K562 (cell line): Measurements from ENCODE around the gene ISM1. TPM values are rescaled to one million over a fixed set of nuclear protein-coding genes. Genes with fewer than 3 reads are reported as not detected.
A peak's percentile ranks its signal among the peaks of the same experiment; 100 is the strongest.

Experiments
- ATAC-seq: fragments of 200-7000 bp; cut with Tn5 transposase; 3 replicates; pipeline ENCODE4 v1.9.1; 2020; ENCODE audit warnings: moderate library complexity
- BruUV-seq: library from RNA; stranded (reverse); fragments of 400-500 nt; replicated peaks from 2 replicates; lab custom pipeline; 2021; lab: Mats Ljungman, UMichigan
- CTCF ChIA-PET: fragments of 300-600 bp; formaldehyde crosslinking; extraction: SDS; loops from one replicate; lab custom pipeline; 2021; ENCODE audit warnings: low intra/inter-chr PET ratio; lab: Yijun Ruan, JAX
- POLR2A ChIA-PET: fragments of 300-600, 350-650 bp; sonication (Branson Sonifier 250); formaldehyde crosslinking; extraction: SDS; loops from one replicate; lab custom pipeline; 2021; ENCODE audit warnings: antibody characterized with exemption, inconsistent platforms; lab: Yijun Ruan, JAX
- DNase-seq, 4 experiments: peaks; one replicate each; pipeline versions ENCODE4 v3.0.0 to v3.0.0-alpha.2; 2011 to 2018; ENCODE audit warnings: low spot score in 3 of 4, mixed read lengths in 3 of 4; ENCODE audit errors: extremely low read depth in 1 of 4
- FAIRE-seq: peaks from 2 replicates; lab custom pipeline; 2011; peaks lifted over from hg19 to GRCh38; lab: Jason Lieb, UNC
- H2AFZ ChIP-seq: 2 replicates; pipeline ENCODE4 v1.6.0; 2011; ENCODE audit warnings: low read depth, low read length, control low read depth, inconsistent platforms
- H3K27ac ChIP-seq: fragments of 200-600 bp; 3 replicates; pipeline ENCODE4 v1.8.0; 2011; ENCODE audit warnings: low read depth, mild to moderate bottlenecking, control low read depth, inconsistent platforms, low read length, moderate library complexity, mixed read lengths; ENCODE audit errors: extremely low read depth
- H3K27me3 ChIP-seq, 2 experiments: fragments of 300-600 bp in 1 of 2; 2 replicates in 1 of 2; 3 replicates in 1 of 2; pipeline versions ENCODE4 v1.6.0 to v1.8.0; 2011; ENCODE audit warnings: inconsistent platforms in 2 of 2, low read length in 2 of 2, mild to moderate bottlenecking in 1 of 2, mixed read lengths in 1 of 2, moderate library complexity in 1 of 2; ENCODE audit not compliant: control insufficient read depth in 2 of 2, insufficient read depth in 2 of 2
- H3K36me3 ChIP-seq: fragments of 300-600 bp; 3 replicates; pipeline ENCODE4 v1.8.0; 2011; ENCODE audit warnings: mild to moderate bottlenecking, low read length, inconsistent platforms; ENCODE audit not compliant: control insufficient read depth, insufficient read depth
- H3K4me1 ChIP-seq, 2 experiments: fragments of 200-600 bp in 1 of 2; replicated peaks in 1 of 2; 2 replicates in 1 of 2; 3 replicates in 1 of 2; pipeline versions ENCODE4 v1.5.1 to v1.8.0; 2011; ENCODE audit warnings: inconsistent platforms in 2 of 2, low read length in 2 of 2, mild to moderate bottlenecking in 1 of 2, mixed read lengths in 1 of 2, moderate library complexity in 1 of 2; ENCODE audit not compliant: control insufficient read depth in 2 of 2, insufficient read depth in 2 of 2
- H3K4me2 ChIP-seq: 2 replicates; pipeline ENCODE4 v1.6.1; 2011; ENCODE audit warnings: low read length, control low read depth, inconsistent platforms, mixed read lengths; ENCODE audit not compliant: insufficient read depth
- H3K4me3 ChIP-seq: fragments of 200-600 bp; sonication (generic), shearing (Covaris generic); 2 replicates; pipeline ENCODE4 v1.5.1; 2016; ENCODE audit warnings: control low read depth, inconsistent platforms
- H3K79me2 ChIP-seq: fragments of 200-600 bp; 3 replicates; pipeline ENCODE4 v1.8.0; 2011; ENCODE audit warnings: low read length, inconsistent platforms; ENCODE audit not compliant: control insufficient read depth, insufficient read depth
- H3K9ac ChIP-seq, 2 experiments: 2 replicates each; pipeline versions ENCODE4 v1.6.0 to v1.6.1; 2011; ENCODE audit warnings: low read depth in 2 of 2, low read length in 2 of 2, control low read depth in 1 of 2, inconsistent platforms in 1 of 2, mild to moderate bottlenecking in 1 of 2, mixed read lengths in 1 of 2; ENCODE audit not compliant: insufficient read depth in 1 of 2
- H3K9me1 ChIP-seq: one replicate; pipeline ENCODE4 v1.6.0; 2011; ENCODE audit warnings: inconsistent platforms, mild to moderate bottlenecking, low read length, moderate library complexity; ENCODE audit not compliant: control insufficient read depth, insufficient read depth
- H3K9me3 ChIP-seq: replicated peaks from 2 replicates; pipeline ENCODE4 v1.5.1; 2011; ENCODE audit warnings: low read depth, low read length, inconsistent platforms; ENCODE audit not compliant: control insufficient read depth, insufficient read depth
- H4K20me1 ChIP-seq: replicated peaks from 2 replicates; pipeline ENCODE4 v1.6.1; 2011; ENCODE audit warnings: low read length, inconsistent platforms, mixed read lengths; ENCODE audit not compliant: control insufficient read depth, insufficient read depth
- BRD9 ChIP-seq: fragments of 450-650 bp; IDR thresholded peaks from 2 replicates; pipeline ENCODE4 v1.6.1; 2018; ENCODE audit warnings: low read depth; ENCODE audit not compliant: partially characterized antibody
- C11orf30 ChIP-seq: fragments of 450-650 bp; IDR thresholded peaks from 2 replicates; pipeline ENCODE4 v1.6.1; 2016; ENCODE audit warnings: low read depth, mild to moderate bottlenecking
- CAMTA2 ChIP-seq: fragments of 250-450 bp; sonication (Bioruptor Pico); conservative IDR thresholded peaks from 2 replicates; pipeline ENCODE4 v1.5.1; 2022
- KLF13 ChIP-seq: fragments of 450-650 bp; IDR thresholded peaks from 2 replicates; pipeline ENCODE4 v1.6.1; 2016; ENCODE audit warnings: missing genetic modification characterization, low read depth, mild to moderate bottlenecking, missing compliant biosample characterization, moderate library complexity, borderline replicate concordance
- MIER1 ChIP-seq: fragments of 450-650 bp; IDR thresholded peaks from 2 replicates; pipeline ENCODE4 v1.6.1; 2016; ENCODE audit warnings: antibody characterized with exemption, mild to moderate bottlenecking, low read depth
- NRF1 ChIP-seq, 2 experiments: fragments of 450-650 bp; IDR thresholded peaks in 1 of 2; conservative IDR thresholded peaks in 1 of 2; 2 replicates each; pipeline ENCODE4 v1.6.1; 2014; ENCODE audit warnings: mild to moderate bottlenecking in 2 of 2
- RFX7 ChIP-seq: fragments of 250-450 bp; sonication (Bioruptor Pico); IDR thresholded peaks from 2 replicates; pipeline ENCODE4 v1.5.1; 2021; ENCODE audit warnings: mild to moderate bottlenecking
- ZNF12 ChIP-seq: sonication (generic); formaldehyde crosslinking; IDR thresholded peaks from 2 replicates; pipeline ENCODE4 v1.4.0; 2020; ENCODE audit warnings: mild to moderate bottlenecking, missing genetic modification reagents
- ZNF184 ChIP-seq: sonication (generic); formaldehyde crosslinking; IDR thresholded peaks from 2 replicates; pipeline ENCODE4 v1.5.0; 2020; ENCODE audit warnings: missing genetic modification reagents
- WGBS: fragments of 100-300 bp; shearing (Covaris generic); methylation state at CpG from one replicate; pipeline ENCODE4 v1.1.6; 2016; ENCODE audit warnings: low coverage, mixed read lengths; ENCODE audit not compliant: insufficient coverage; ENCODE audit errors: missing lambda C conversion rate; 5-methylcytosine and 5-hydroxymethylcytosine counted together
- in situ Hi-C: fragments of 300-500 bp; cut with MboI; formaldehyde crosslinking; loops from 4 replicates; pipeline ENCODE4 v1.15.0; 2018; ENCODE audit warnings: inconsistent platforms, mixed read lengths
- intact Hi-C: fragments of 100-400 bp; cut with micrococcal nuclease; formaldehyde crosslinking; loops from 2 replicates; pipeline ENCODE4 v1.14.2; 2022
- polyA plus RNA-seq, 8 experiments: library from polyadenylated mRNA; depleted of rRNA in 4 of 8; stranded (reverse) in 5 of 8; unstranded in 3 of 8; fragments of >200 nt; fragmentation: Nextera tagmentation in 2 of 8; fragmentation: Illumina TruSeq in 1 of 8; extraction: Ambion mirVana in 2 of 8; extraction: Trizol in 1 of 8; gene quantifications; 2 replicates each; pipeline versions ENCODE4 v1.2.1 to v1.2.3, GENCODE V29; 2011 to 2014; ENCODE audit warnings: inconsistent platforms in 1 of 8, missing spikeins in 1 of 8
- total RNA-seq, 7 experiments: library from RNA; depleted of rRNA in 6 of 7; stranded (reverse); fragments of >200 nt in 6 of 7; fragmentation: Illumina TruSeq in 2 of 7; extraction: Trizol in 2 of 7; gene quantifications; 2 replicates each; pipeline versions ENCODE4 v1.2.1 to v1.2.3, GENCODE V29; 2011 to 2021; ENCODE audit warnings: low replicate concordance in 1 of 7
- TF ChIP-seq, protein P1 (sequence below): sonication (generic); formaldehyde crosslinking; IDR thresholded peaks from 2 replicates; pipeline ENCODE4 v1.8.0; 2023; ENCODE audit warnings: mild to moderate bottlenecking, missing genetic modification reagents
- TF ChIP-seq, protein P2 (sequence below), 3 experiments: IDR thresholded peaks in 2 of 3; conservative IDR thresholded peaks in 1 of 3; 2 replicates each; pipeline ENCODE4 v1.5.1; 2011 to 2012; ENCODE audit warnings: low read length in 3 of 3, mild to moderate bottlenecking in 3 of 3, control low read depth in 2 of 3, improper control_type of control experiment in 1 of 3, inconsistent platforms in 1 of 3, low read depth in 1 of 3, mixed read lengths in 1 of 3, moderate library complexity in 1 of 3; ENCODE audit not compliant: insufficient read depth in 2 of 3

Gene ISM1
- total and polyA plus RNA-seq, 9 of the 15 experiments (the other 6 are each of a cell fraction or from before 2014, with no cell fraction given) = not detected

DNA sequence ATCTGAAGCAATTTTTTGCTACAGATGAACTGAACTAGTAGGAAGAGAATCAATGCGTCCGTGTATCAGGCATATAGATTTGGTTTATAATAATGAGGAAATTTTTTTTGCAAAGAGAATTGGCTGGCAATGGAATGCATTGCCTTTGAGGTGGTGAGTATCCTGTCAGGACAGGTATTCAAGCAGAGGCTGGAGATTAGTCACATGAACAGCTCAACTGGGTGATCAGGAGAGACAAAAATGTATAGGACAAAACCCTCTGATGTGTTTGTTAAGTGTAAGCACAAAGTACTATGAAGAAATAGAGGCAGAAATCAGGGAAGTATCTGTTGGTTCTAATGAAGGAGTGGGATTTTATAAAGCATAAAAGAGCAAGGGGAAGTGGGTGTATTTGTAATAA is 80.5 kb downstream of the ISM1 start (continued):
- TF ChIP-seq NRF1 (conservative IDR thresholded peaks at IDR 0.05 in 1 of 2, IDR thresholded peaks at IDR 0.05 in 1 of 2) (no peak), CAMTA2 (CRISPR knock-in tag) (no peak), MIER1 (no peak), ZNF12 (CRISPR knock-in tag) (no peak), RFX7 (no peak), ZNF184 (CRISPR knock-in tag) (no peak), KLF13 (no peak), C11orf30 (no peak)
- TF ChIP-seq, protein P1, sequence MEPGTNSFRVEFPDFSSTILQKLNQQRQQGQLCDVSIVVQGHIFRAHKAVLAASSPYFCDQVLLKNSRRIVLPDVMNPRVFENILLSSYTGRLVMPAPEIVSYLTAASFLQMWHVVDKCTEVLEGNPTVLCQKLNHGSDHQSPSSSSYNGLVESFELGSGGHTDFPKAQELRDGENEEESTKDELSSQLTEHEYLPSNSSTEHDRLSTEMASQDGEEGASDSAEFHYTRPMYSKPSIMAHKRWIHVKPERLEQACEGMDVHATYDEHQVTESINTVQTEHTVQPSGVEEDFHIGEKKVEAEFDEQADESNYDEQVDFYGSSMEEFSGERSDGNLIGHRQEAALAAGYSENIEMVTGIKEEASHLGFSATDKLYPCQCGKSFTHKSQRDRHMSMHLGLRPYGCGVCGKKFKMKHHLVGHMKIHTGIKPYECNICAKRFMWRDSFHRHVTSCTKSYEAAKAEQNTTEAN (CRISPR knock-in tag) = no peak

- Histone ChIP-seq H3K9ac (no peak overlapping the region), H3K36me3 (no peaks in the 10 kb centered on the region), H2AFZ (no peak overlapping the region), H3K27ac (no peak overlapping the region), H3K9me1 (no peaks in the 10 kb centered on the region), H3K9me3 (no peaks in the 10 kb centered on the region), H3K4me3 (no peak overlapping the region), H4K20me1 (no peaks in the 10 kb centered on the region), H3K27me3 (peaks cover 0 to 9% of the 10 kb centered on the region in 2 experiments; a peak in 3 of 5 replicates), H3K4me2 (no peak overlapping the region), H3K79me2 (no peaks in the 10 kb centered on the region), H3K4me1 (peaks cover 0 to 7% of the 10 kb centered on the region in 2 experiments; a peak in 2 of 5 replicates)
- no peak for TF ChIP-seq BRD9
- TF ChIP-seq, protein P2, sequence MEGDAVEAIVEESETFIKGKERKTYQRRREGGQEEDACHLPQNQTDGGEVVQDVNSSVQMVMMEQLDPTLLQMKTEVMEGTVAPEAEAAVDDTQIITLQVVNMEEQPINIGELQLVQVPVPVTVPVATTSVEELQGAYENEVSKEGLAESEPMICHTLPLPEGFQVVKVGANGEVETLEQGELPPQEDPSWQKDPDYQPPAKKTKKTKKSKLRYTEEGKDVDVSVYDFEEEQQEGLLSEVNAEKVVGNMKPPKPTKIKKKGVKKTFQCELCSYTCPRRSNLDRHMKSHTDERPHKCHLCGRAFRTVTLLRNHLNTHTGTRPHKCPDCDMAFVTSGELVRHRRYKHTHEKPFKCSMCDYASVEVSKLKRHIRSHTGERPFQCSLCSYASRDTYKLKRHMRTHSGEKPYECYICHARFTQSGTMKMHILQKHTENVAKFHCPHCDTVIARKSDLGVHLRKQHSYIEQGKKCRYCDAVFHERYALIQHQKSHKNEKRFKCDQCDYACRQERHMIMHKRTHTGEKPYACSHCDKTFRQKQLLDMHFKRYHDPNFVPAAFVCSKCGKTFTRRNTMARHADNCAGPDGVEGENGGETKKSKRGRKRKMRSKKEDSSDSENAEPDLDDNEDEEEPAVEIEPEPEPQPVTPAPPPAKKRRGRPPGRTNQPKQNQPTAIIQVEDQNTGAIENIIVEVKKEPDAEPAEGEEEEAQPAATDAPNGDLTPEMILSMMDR (IDR thresholded peaks at IDR 0.05 in 2 of 3, conservative IDR thresholded peaks at IDR 0.05 in 1 of 3; ENCODE audit: insufficient read depth in 2 of 3, low read depth in 1 of 3, low read length in 3 of 3) = peak; percentile 28 to 39 (median 29); a peak in 3 of 6 replicates
- DNase-seq (peak in 3 of 4 experiments; percentile 6 to 16 (median 12)), ATAC-seq (peak; percentile 81), FAIRE-seq (no peak)
- ChIA-PET POLR2A (interaction anchor here (0.6 kb wide), 1 partner anchor 50 kb away, joined by 3 read pairs; no protein-coding TSS in a partner anchor), CTCF (no interaction called here)
- in situ Hi-C loops = no loop called here
- intact Hi-C loops = no loop called here
- BruUV-seq = no TSS peak
- 4% methylated on average over 8 of the region's 9 CpGs for WGBS
Observed at GRCh38 chr20:13302647-13303450, 81.8 kb downstream of the ISM1 start.
